HepG2 (cell line): ENCODE data around the gene ROMO1. TPM values are rescaled to one million over a fixed set of nuclear protein-coding genes. Genes with fewer than 3 reads are reported as not detected.

ENCODE experiments used
- ATAC-seq: fragments of 200-7000 bp; cut with Tn5 transposase; 3 replicates; pipeline ENCODE4 v1.9.1; 2020; ENCODE audit warnings: mild to moderate bottlenecking, moderate library complexity
- BruUV-seq: library from RNA; stranded (reverse); fragments of 400-500 nt; replicated peaks from 2 replicates; lab custom pipeline; 2021; lab: Mats Ljungman, UMichigan
- CTCF ChIA-PET: fragments of 300-600 bp; formaldehyde crosslinking; extraction: SDS; loops from one replicate; lab custom pipeline; 2021; ENCODE audit warnings: low total read pairs, inconsistent platforms, low intra/inter-chr PET ratio; lab: Yijun Ruan, JAX
- POLR2A ChIA-PET: fragments of 350-600 bp; sonication (Branson Sonifier 250); formaldehyde crosslinking; loops from one replicate; lab custom pipeline; 2020; ENCODE audit warnings: antibody characterized with exemption, inconsistent platforms; lab: Yijun Ruan, JAX
- DNase-seq: peaks from one replicate; pipeline ENCODE4 v3.0.0-alpha.2; 2015; ENCODE audit warnings: low spot score
- FAIRE-seq: peaks from 3 replicates; lab custom pipeline; 2011; peaks lifted over from hg19 to GRCh38; lab: Jason Lieb, UNC
- H2AFZ ChIP-seq: one replicate; pipeline ENCODE4 v1.6.1; 2011; ENCODE audit warnings: low read length, inconsistent platforms
- H3K27ac ChIP-seq: fragments of 300-600 bp; 3 replicates; pipeline ENCODE4 v1.8.0; 2011; ENCODE audit warnings: mixed run types, mild to moderate bottlenecking, mixed read lengths, low read length, inconsistent platforms; ENCODE audit not compliant: insufficient read depth; ENCODE audit errors: extremely low read length
- H3K27me3 ChIP-seq, 2 experiments: fragments of 200-600 bp in 1 of 2; 2 replicates in 1 of 2; 3 replicates in 1 of 2; pipeline versions ENCODE4 v1.6.0 to v1.8.0; 2011; ENCODE audit warnings: low read length in 2 of 2, mild to moderate bottlenecking in 2 of 2, moderate library complexity in 2 of 2, inconsistent platforms in 1 of 2; ENCODE audit not compliant: insufficient read depth in 2 of 2, control insufficient read depth in 1 of 2
- H3K36me3 ChIP-seq, 2 experiments: fragments of 200-600 bp in 1 of 2; replicated peaks in 1 of 2; 2 replicates in 1 of 2; 3 replicates in 1 of 2; pipeline versions ENCODE4 v1.5.1 to v1.8.0; 2011; ENCODE audit warnings: low read length in 2 of 2, inconsistent platforms in 1 of 2; ENCODE audit not compliant: insufficient read depth in 2 of 2, control insufficient read depth in 1 of 2
- H3K4me1 ChIP-seq: 2 replicates; pipeline ENCODE4 v1.5.1; 2012; ENCODE audit warnings: low read length, inconsistent platforms; ENCODE audit not compliant: insufficient read depth
- H3K4me2 ChIP-seq: 2 replicates; pipeline ENCODE4 v1.6.0; 2011; ENCODE audit warnings: low read depth, low read length, inconsistent platforms
- H3K4me3 ChIP-seq, 3 experiments: fragments of 200-600 bp in 1 of 3; sonication (generic), shearing (Covaris generic) in 1 of 3; replicated peaks in 1 of 3; 2 replicates each; pipeline ENCODE4 v1.5.1; 2011 to 2016; ENCODE audit warnings: low read length in 3 of 3, inconsistent platforms in 2 of 3, low read depth in 2 of 3, mild to moderate bottlenecking in 2 of 3, control low read depth in 1 of 3, mixed read lengths in 1 of 3; ENCODE audit not compliant: insufficient read depth in 1 of 3
- H3K79me2 ChIP-seq: one replicate; pipeline ENCODE4 v1.6.1; 2011; ENCODE audit warnings: low read length, inconsistent platforms; ENCODE audit not compliant: insufficient read depth
- H3K9ac ChIP-seq: 2 replicates; pipeline ENCODE4 v1.6.0; 2011; ENCODE audit warnings: mild to moderate bottlenecking, low read depth, low read length, inconsistent platforms; ENCODE audit not compliant: insufficient read depth
- H3K9me3 ChIP-seq: 2 replicates; pipeline ENCODE4 v1.5.1; 2012; ENCODE audit warnings: mild to moderate bottlenecking, low read length
- H4K20me1 ChIP-seq: 2 replicates; pipeline ENCODE4 v1.6.0; 2011; ENCODE audit warnings: inconsistent platforms, mild to moderate bottlenecking, low read length, moderate library complexity; ENCODE audit not compliant: insufficient read depth
- AGO2 ChIP-seq: fragments of 200-400 bp; formaldehyde crosslinking; optimal IDR thresholded peaks from 2 replicates; pipeline ENCODE3; 2017; ENCODE audit warnings: mild to moderate bottlenecking, low read depth, low read length, moderate library complexity
- BRD4 ChIP-seq: sonication (generic); formaldehyde crosslinking; IDR thresholded peaks from 2 replicates; pipeline ENCODE4 v1.4.0; 2020; ENCODE audit warnings: missing genetic modification reagents
- FOXA3 ChIP-seq: IDR thresholded peaks from 2 replicates; pipeline ENCODE4 v1.6.1; 2016; ENCODE audit warnings: missing genetic modification reagents, missing compliant biosample characterization
- KAT7 ChIP-seq: IDR thresholded peaks from 2 replicates; pipeline ENCODE4 v1.6.1; 2018; ENCODE audit warnings: borderline replicate concordance, missing compliant biosample characterization
- MBNL3 ChIP-seq: fragments of 250-450 bp; sonication (Bioruptor Pico); conservative IDR thresholded peaks from 2 replicates; pipeline ENCODE4 v1.8.0; 2022; ENCODE audit warnings: mild to moderate bottlenecking, inconsistent platforms
- RARA ChIP-seq: IDR thresholded peaks from 2 replicates; pipeline ENCODE4 v1.6.1; 2016; ENCODE audit warnings: missing genetic modification reagents, missing compliant biosample characterization
- REPIN1 ChIP-seq: sonication (generic); formaldehyde crosslinking; IDR thresholded peaks from 2 replicates; pipeline ENCODE4 v1.8.0; 2022; ENCODE audit warnings: missing genetic modification reagents, low read depth, mild to moderate bottlenecking, borderline replicate concordance
- SIN3A ChIP-seq: IDR thresholded peaks from 2 replicates; pipeline ENCODE4 v1.6.1; 2011; ENCODE audit warnings: low read depth, mild to moderate bottlenecking, control low read depth, low read length, borderline replicate concordance
- TARDBP ChIP-seq: sonication (generic); formaldehyde crosslinking; IDR thresholded peaks from 2 replicates; pipeline ENCODE4 v1.8.0; 2022; ENCODE audit warnings: mild to moderate bottlenecking, missing genetic modification reagents
- TBP ChIP-seq: sonication (generic); formaldehyde crosslinking; IDR thresholded peaks from 2 replicates; pipeline ENCODE4 v1.5.0; 2020; ENCODE audit warnings: missing genetic modification reagents
- TOPORS ChIP-seq: sonication (generic); formaldehyde crosslinking; IDR thresholded peaks from 2 replicates; pipeline ENCODE4 v1.8.0; 2023; ENCODE audit warnings: mild to moderate bottlenecking, missing genetic modification reagents
- ZBTB38 ChIP-seq: sonication (generic); formaldehyde crosslinking; IDR thresholded peaks from 2 replicates; pipeline ENCODE4 v1.5.1; 2020; ENCODE audit warnings: mild to moderate bottlenecking, missing genetic modification reagents
- ZNF296 ChIP-seq: sonication (generic); formaldehyde crosslinking; conservative IDR thresholded peaks from 2 replicates; pipeline ENCODE4 v1.5.0; 2020; ENCODE audit warnings: mild to moderate bottlenecking, missing genetic modification reagents
- ZNF382 ChIP-seq: sonication (generic); formaldehyde crosslinking; IDR thresholded peaks from 2 replicates; pipeline ENCODE4 v1.5.0; 2020; ENCODE audit warnings: missing genetic modification reagents, mild to moderate bottlenecking, borderline replicate concordance
- WGBS: methylation state at CpG from one replicate; pipeline ENCODE4 v1.1.6; 2017; ENCODE audit warnings: low lambda C conversion rate; 5-methylcytosine and 5-hydroxymethylcytosine counted together
- in situ Hi-C: cut with HindIII; loops from 2 replicates; pipeline ENCODE4 v1.10.0; 2017; ENCODE audit warnings: low pct_unique_long_range_greater_than_20kb; ENCODE audit not compliant: extremely low pct_ligation_motif_present
- intact Hi-C: fragments of 100-400 bp; cut with micrococcal nuclease; formaldehyde crosslinking; loops from one replicate; pipeline ENCODE4 v1.10.0; 2022; ENCODE audit not compliant: unreplicated experiment
- polyA plus RNA-seq, 8 experiments: library from polyadenylated mRNA; depleted of rRNA in 3 of 8; stranded (reverse) in 7 of 8; unstranded in 1 of 8; fragments of >200 nt; fragmentation: Illumina TruSeq in 4 of 8; extraction: Trizol in 4 of 8; gene quantifications; 2 replicates each; pipeline versions ENCODE4 v1.2.1 to v1.2.3, GENCODE V29; 2011 to 2016; ENCODE audit warnings: low read depth in 4 of 8, missing spikeins in 1 of 8, mixed read lengths in 1 of 8; ENCODE audit not compliant: insufficient read depth in 1 of 8
- total RNA-seq, 5 experiments: library from RNA; depleted of rRNA; stranded (reverse); fragments of >200 nt; fragmentation: Illumina TruSeq; extraction: Trizol; gene quantifications; 2 replicates each; pipeline ENCODE4 v1.2.3, GENCODE V29; 2016; ENCODE audit warnings: low read depth in 1 of 5
- TF ChIP-seq, protein P1 (sequence below): sonication (generic); formaldehyde crosslinking; IDR thresholded peaks from 2 replicates; pipeline ENCODE4 v1.8.1; 2022; ENCODE audit warnings: mild to moderate bottlenecking, missing genetic modification reagents
- TF ChIP-seq, protein P2 (sequence below): sonication (generic); formaldehyde crosslinking; IDR thresholded peaks from 2 replicates; pipeline ENCODE4 v1.9.0; 2021; ENCODE audit warnings: mild to moderate bottlenecking, missing genetic modification reagents

The ROMO1 gene
- total and polyA plus RNA-seq, 2 of the 13 experiments (the other 11 are each of a cell fraction or from before 2014, with no cell fraction given), result 636 to 755 TPM

DNA sequence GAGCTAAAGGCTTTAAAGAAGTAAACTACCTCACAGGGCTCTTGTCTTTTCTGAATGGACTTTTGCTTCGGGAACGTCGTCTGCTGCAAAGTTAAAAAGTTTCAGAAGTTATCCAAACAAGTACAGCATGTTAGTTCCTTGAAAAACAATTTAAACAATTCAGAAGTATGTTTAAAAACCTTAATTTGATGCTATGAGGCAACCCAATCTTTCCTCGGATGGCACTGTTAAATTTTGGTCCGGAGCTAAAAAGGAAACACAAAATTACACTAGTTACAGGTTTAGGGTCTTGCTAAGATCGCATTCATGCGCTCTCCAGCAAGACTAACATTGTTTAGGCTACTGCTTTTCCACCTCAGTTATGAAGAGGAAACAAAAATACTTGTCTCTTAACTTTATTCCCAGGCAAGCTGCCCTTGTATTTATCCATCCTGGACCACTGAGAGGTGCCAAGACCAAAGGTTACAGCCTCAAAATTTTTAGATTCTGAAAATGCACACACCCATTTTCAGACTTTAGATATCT is 30.1 kb downstream of the ROMO1 start:
- H3K4me1 ChIP-seq, result peaks cover 38% of the 10 kb centered on the region
- WGBS, result 97% methylated on average over 7 of the region's 7 CpGs
- ChIA-PET POLR2A (interaction anchor here (9.2 to 16.7 kb wide), 2 partner anchors 12 to 20 kb away, joined by 211 to 319 read pairs; partner anchors contain the start of genes NFS1, RBM39 and ROMO1), CTCF (no interaction called here)
- BruUV-seq, result no TSS peak
- no peak overlapping the region for H2AFZ ChIP-seq
- H3K4me3 ChIP-seq, result no peak overlapping the region
- H3K27ac ChIP-seq, result no peak overlapping the region
- intact Hi-C loops, result no loop called here
- peaks cover 97% of the 10 kb centered on the region for H4K20me1 ChIP-seq
- in situ Hi-C loops, result no loop called here
- no peak overlapping the region for H3K9ac ChIP-seq
- H3K27me3 ChIP-seq, result no peaks in the 10 kb centered on the region
- no peaks in the 10 kb centered on the region for H3K9me3 ChIP-seq
- no peak overlapping the region for H3K4me2 ChIP-seq
- peaks cover 54 to 94% of the 10 kb centered on the region in 2 experiments for H3K36me3 ChIP-seq
- DNase-seq, result no peak
- H3K79me2 ChIP-seq, result peaks cover 90% of the 10 kb centered on the region
- no peak for ATAC-seq
- FAIRE-seq, result no peak
- TF ChIP-seq RARA (CRISPR knock-in tag) (no peak), ZNF382 (no peak), TOPORS (CRISPR knock-in tag) (0 out of 2 replicates have a peak, but pooled peaks have one; percentile 35), SIN3A (no peak), ZNF296 (no peak), ZBTB38 (no peak), AGO2 (peak; percentile 64), FOXA3 (CRISPR knock-in tag) (no peak), REPIN1 (CRISPR knock-in tag) (0 out of 2 replicates have a peak, but pooled peaks have one; percentile 33), BRD4 (CRISPR knock-in tag) (no peak), TARDBP (CRISPR knock-in tag) (peak; percentile 64; the same call in 1 of the 2 replicates), KAT7 (CRISPR knock-in tag) (no peak), MBNL3 (CRISPR knock-in tag) (no peak), TBP (CRISPR knock-in tag) (no peak)
- TF ChIP-seq, protein P1, sequence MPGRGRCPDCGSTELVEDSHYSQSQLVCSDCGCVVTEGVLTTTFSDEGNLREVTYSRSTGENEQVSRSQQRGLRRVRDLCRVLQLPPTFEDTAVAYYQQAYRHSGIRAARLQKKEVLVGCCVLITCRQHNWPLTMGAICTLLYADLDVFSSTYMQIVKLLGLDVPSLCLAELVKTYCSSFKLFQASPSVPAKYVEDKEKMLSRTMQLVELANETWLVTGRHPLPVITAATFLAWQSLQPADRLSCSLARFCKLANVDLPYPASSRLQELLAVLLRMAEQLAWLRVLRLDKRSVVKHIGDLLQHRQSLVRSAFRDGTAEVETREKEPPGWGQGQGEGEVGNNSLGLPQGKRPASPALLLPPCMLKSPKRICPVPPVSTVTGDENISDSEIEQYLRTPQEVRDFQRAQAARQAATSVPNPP (CRISPR knock-in tag), result 0 out of 2 replicates have a peak, but pooled peaks have one; percentile 43
- TF ChIP-seq, protein P2, sequence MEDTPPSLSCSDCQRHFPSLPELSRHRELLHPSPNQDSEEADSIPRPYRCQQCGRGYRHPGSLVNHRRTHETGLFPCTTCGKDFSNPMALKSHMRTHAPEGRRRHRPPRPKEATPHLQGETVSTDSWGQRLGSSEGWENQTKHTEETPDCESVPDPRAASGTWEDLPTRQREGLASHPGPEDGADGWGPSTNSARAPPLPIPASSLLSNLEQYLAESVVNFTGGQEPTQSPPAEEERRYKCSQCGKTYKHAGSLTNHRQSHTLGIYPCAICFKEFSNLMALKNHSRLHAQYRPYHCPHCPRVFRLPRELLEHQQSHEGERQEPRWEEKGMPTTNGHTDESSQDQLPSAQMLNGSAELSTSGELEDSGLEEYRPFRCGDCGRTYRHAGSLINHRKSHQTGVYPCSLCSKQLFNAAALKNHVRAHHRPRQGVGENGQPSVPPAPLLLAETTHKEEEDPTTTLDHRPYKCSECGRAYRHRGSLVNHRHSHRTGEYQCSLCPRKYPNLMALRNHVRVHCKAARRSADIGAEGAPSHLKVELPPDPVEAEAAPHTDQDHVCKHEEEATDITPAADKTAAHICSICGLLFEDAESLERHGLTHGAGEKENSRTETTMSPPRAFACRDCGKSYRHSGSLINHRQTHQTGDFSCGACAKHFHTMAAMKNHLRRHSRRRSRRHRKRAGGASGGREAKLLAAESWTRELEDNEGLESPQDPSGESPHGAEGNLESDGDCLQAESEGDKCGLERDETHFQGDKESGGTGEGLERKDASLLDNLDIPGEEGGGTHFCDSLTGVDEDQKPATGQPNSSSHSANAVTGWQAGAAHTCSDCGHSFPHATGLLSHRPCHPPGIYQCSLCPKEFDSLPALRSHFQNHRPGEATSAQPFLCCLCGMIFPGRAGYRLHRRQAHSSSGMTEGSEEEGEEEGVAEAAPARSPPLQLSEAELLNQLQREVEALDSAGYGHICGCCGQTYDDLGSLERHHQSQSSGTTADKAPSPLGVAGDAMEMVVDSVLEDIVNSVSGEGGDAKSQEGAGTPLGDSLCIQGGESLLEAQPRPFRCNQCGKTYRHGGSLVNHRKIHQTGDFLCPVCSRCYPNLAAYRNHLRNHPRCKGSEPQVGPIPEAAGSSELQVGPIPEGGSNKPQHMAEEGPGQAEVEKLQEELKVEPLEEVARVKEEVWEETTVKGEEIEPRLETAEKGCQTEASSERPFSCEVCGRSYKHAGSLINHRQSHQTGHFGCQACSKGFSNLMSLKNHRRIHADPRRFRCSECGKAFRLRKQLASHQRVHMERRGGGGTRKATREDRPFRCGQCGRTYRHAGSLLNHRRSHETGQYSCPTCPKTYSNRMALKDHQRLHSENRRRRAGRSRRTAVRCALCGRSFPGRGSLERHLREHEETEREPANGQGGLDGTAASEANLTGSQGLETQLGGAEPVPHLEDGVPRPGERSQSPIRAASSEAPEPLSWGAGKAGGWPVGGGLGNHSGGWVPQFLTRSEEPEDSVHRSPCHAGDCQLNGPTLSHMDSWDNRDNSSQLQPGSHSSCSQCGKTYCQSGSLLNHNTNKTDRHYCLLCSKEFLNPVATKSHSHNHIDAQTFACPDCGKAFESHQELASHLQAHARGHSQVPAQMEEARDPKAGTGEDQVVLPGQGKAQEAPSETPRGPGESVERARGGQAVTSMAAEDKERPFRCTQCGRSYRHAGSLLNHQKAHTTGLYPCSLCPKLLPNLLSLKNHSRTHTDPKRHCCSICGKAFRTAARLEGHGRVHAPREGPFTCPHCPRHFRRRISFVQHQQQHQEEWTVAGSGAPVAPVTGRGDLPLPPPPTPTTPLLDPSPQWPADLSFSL (CRISPR knock-in tag), result no peak
